Activated naive CD4-positive, alpha-beta T cell treated with anti-CD3 and anti-CD28 coated beads, Interleukin-2, amount 10 ng/mL, durations not matched to agents 7 days and 5 days (primary cell): ENCODE data around the gene TMEM163.
A peak's percentile ranks its signal among the peaks of the same experiment; 100 is the strongest.
"Not testable (repeated sequence)": the region's sequence is repeated elsewhere in the genome, so short reads cannot be mapped to it uniquely, and the experiment has no call there.

ENCODE experiments used
- CTCF ChIA-PET: fragments of 350-600 bp; sonication (Branson Sonifier 250); formaldehyde crosslinking; loops from one replicate; lab custom pipeline; 2021; ENCODE audit warnings: antibody characterized with exemption; lab: Charles Lee
- DNase-seq: peaks from one replicate; pipeline ENCODE4 v3.0.0-alpha.2; 2020
- H3K27ac Mint-ChIP-seq: one replicate; pipeline ENCODE4 v1.8.0; 2021; ENCODE audit warnings: mild to moderate bottlenecking, moderate library complexity, mixed read lengths
- H3K27me3 Mint-ChIP-seq: one replicate; pipeline ENCODE4 v1.8.0; 2021; ENCODE audit warnings: mild to moderate bottlenecking, mixed read lengths
- H3K36me3 Mint-ChIP-seq: one replicate; pipeline ENCODE4 v1.8.0; 2021; ENCODE audit warnings: mixed read lengths
- H3K4me1 Mint-ChIP-seq: one replicate; pipeline ENCODE4 v1.8.0; 2021; ENCODE audit warnings: mixed read lengths
- H3K4me3 Mint-ChIP-seq: one replicate; pipeline ENCODE4 v1.8.0; 2021; ENCODE audit warnings: mild to moderate bottlenecking, moderate library complexity, mixed read lengths
- H3K9me3 Mint-ChIP-seq: one replicate; pipeline ENCODE4 v1.8.0; 2021; ENCODE audit warnings: mixed read lengths

The TMEM163 gene

DNA sequence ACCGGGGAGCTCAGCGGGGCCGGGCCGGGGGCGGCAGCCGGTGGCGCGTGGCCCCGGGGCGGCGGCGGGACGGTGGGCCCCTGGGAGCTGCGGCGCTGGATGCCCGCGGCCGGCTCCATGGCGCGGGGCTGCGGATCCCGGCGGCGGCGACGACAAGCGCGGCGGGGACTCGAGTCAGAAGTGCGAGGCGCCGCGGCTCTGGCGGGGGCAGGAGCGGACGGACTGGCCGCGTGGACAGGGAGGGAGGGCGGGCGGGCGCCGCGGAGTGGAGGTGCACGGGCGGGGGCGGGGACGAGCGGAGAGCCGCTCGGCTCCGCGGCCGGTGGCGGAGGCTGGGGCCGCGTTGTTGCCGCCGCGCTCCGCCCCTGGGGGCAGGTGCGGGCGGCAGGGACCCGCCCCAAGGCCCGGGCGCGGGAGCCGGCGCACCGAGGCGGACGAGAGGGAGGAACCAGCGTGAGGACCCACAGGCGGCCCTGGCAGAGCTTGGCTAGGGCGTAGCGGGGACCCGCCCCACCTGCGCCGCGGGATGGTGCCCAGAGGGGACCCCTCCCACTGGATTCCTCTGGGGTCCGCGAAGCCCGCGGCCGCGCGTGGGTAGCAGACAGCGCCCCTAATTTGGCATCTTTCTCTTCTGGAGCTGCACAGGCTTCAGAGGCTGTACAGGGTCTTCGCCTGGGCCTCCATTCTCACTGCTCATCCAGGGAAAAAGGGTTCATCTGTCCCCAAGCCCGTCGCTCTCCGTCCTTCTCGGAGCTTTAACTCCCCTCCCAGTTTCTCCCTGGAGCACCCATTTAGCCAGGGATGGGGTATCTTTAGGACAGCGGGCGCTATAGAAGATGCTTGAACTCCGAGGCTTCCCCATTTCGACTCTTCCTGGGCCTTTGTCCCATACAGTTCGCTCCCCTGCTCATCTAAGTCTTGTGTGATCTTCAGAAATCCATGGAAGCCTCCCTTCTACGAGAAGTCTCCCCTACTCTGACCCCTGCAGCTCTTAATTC, at the start of gene TMEM163:
TSS of gene TMEM163 (minus strand) at position 184 of the 998 bp plus-strand sequence.
- Mint-ChIP-seq H3K27ac (no peak within 1 kb of the TSS), H3K36me3 (no peaks in the 10 kb centered on the region)

DNA sequence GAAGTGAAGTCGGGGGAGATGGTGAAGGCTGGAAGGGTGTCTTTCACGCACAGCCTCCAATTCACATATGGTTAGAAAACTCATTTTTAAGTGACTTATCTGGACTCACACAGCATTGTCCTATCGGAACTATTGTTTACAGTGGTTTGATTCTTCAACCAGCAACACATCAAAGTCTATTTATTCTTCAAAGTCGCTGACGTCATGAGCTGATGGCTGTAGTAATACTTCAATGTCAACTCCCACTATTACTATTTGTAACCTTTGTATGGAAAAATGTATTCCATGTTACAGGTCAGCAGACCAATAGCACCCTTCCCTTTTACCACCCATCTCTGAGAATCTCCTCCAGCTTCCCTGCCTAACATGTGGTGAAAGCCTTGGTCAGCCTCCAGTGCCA, 47.8 kb upstream of the TMEM163 start:
- H3K36me3 Mint-ChIP-seq = no peaks in the 10 kb centered on the region
- no peaks in the 10 kb centered on the region for H3K4me1 Mint-ChIP-seq
- H3K27ac Mint-ChIP-seq = no peak overlapping the region
- no peak overlapping the region for H3K4me3 Mint-ChIP-seq
- H3K9me3 Mint-ChIP-seq = no peaks in the 10 kb centered on the region
- DNase-seq = no peak
- peaks cover 9% of the 10 kb centered on the region for H3K27me3 Mint-ChIP-seq
- CTCF ChIA-PET = no interaction called here

More for the DNA sequence above, at the start of gene TMEM163:
- Mint-ChIP-seq H3K27me3 (peaks cover 76% of the 10 kb centered on the region), H3K9me3 (no peaks in the 10 kb centered on the region), H3K4me3 (peak within 1 kb of the TSS; percentile 61), H3K4me1 (peaks cover 20% of the 10 kb centered on the region)
- CTCF ChIA-PET = no interaction called here
- DNase-seq = peak; percentile 33

DNA sequence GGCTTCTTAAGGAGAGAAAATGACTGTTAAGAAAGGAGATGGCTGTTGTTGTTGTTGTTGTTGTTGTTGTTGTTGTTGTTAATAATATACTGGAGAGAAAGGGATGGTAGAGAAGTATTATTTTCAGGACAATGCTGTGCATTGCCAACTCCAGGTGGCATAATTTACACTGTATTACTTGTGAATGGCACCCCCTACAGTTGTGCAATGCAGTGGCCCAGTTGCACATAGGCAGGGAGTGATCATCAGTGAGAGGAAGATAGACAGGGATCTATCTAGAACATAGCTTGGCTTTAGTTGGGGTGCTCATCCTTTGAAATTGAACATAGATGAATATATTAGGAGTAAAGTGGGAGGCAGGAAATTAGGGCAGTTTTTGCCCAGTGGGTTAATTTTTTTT, 47.2 kb upstream of the TMEM163 start:
- CTCF ChIA-PET = interaction anchor here (0.6 kb wide), 1 partner anchor 1658 kb away, joined by 4 read pairs; no protein-coding TSS in a partner anchor
- DNase-seq = no peak
- Mint-ChIP-seq H3K4me1 (no peaks in the 10 kb centered on the region), H3K27me3 (peaks cover 11% of the 10 kb centered on the region), H3K27ac (no peak overlapping the region), H3K4me3 (no peak overlapping the region), H3K36me3 (no peaks in the 10 kb centered on the region), H3K9me3 (no peaks in the 10 kb centered on the region)

DNA sequence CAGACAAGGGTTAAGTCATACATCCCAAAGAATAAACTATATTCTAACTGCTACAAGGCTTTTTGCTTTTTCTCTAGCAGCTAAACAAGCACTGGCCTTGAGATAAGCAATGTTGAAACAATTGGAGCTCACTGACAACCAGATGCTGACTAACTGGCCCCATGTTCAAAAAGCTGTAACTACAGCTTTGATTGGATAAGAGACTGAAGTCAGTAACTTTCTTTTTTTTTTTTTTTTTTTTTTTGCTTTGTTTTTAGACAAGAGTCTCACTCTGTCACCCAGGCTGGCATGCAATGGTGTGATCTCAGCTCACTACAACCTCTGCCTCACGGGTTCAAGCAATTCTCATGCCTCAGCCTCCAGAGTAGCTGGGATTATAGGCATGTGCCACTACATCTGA, 45.4 kb upstream of the TMEM163 start:
- Mint-ChIP-seq H3K4me1 (no peaks in the 10 kb centered on the region), H3K27me3 (peaks cover 18% of the 10 kb centered on the region), H3K4me3 (no peak overlapping the region), H3K27ac (no peak overlapping the region), H3K36me3 (no peaks in the 10 kb centered on the region), H3K9me3 (no peaks in the 10 kb centered on the region)
- CTCF ChIA-PET = no interaction called here
- DNase-seq = no peak

DNA sequence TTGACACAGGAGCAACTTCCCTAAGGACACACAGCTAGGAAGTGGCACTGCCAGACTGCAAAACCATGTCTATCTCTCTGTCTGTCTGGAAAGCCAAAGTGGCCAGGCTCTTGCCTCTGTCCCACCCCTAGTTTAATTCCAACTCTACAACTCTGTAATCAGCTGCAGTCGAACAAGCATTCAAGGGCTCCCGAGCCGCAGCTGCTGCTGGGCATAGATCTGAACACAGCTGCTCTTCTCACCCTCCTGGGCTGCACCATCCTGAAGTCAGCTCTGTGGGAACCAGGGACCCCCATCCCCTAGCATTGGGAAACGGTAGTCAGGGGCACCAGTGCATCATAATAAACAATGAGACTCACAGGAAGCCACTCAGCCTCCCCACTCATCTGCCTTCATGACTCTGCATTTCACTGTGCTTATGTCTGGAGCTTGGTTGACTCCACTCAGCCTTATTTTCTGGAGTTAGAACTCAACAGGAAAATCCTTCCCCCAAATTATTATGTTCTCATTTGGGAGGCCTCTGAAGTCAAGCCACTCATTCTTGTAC, 44.4 kb upstream of the TMEM163 start:
- no peak overlapping the region for H3K4me3 Mint-ChIP-seq
- H3K27me3 Mint-ChIP-seq = peaks cover 23% of the 10 kb centered on the region
- H3K27ac Mint-ChIP-seq = no peak overlapping the region
- H3K4me1 Mint-ChIP-seq = no peaks in the 10 kb centered on the region
- H3K9me3 Mint-ChIP-seq = no peaks in the 10 kb centered on the region
- H3K36me3 Mint-ChIP-seq = no peaks in the 10 kb centered on the region
- CTCF ChIA-PET = no interaction called here
- no peak for DNase-seq

DNA sequence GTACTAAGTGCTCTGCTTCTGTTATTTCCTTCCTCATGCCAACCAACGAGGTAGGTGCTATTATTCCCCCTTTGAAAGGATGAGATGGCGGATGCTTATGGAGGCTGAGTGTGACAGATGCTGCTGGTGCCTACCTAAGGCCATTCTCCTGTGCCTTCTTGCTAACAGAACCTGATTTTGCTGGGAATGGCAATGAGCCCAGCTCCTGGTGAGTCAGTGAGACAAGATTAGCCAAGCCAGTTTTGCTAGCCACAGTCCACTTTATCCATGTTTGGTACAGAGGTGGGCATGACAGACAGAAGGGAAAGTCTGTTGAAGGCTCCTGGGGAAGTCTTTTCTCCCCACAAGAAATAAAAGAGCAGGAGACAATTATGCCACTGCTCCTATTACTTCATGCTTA, 43.7 kb upstream of the TMEM163 start:
- CTCF ChIA-PET = no interaction called here
- Mint-ChIP-seq H3K4me3 (no peak overlapping the region), H3K27me3 (peaks cover 31% of the 10 kb centered on the region), H3K9me3 (no peaks in the 10 kb centered on the region), H3K4me1 (no peaks in the 10 kb centered on the region), H3K27ac (no peak overlapping the region), H3K36me3 (no peaks in the 10 kb centered on the region)
- no peak for DNase-seq

DNA sequence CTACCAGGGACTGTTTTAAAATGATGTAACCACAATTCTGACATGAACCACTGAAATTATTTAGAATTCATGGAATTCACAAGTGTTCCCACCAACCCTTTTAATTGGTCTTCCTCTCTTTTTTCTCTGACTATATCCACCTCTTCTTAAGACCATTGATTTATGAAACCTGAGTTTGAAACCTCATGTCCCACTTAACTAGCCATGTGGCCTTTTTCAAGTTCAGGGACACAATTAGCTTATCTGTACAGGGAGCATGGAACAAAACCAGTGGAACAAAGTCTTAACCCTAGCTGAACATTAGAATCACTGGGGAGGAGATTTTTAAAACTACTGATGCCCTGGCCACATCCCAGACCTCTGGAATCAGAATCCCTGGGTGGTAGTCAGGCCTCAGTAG, 41.6 kb upstream of the TMEM163 start:
- no peak overlapping the region for H3K27ac Mint-ChIP-seq
- no peak overlapping the region for H3K4me3 Mint-ChIP-seq
- no peaks in the 10 kb centered on the region for H3K9me3 Mint-ChIP-seq
- H3K4me1 Mint-ChIP-seq = no peaks in the 10 kb centered on the region
- no peak for DNase-seq
- H3K27me3 Mint-ChIP-seq = peaks cover 38% of the 10 kb centered on the region
- CTCF ChIA-PET = no interaction called here
- no peaks in the 10 kb centered on the region for H3K36me3 Mint-ChIP-seq

DNA sequence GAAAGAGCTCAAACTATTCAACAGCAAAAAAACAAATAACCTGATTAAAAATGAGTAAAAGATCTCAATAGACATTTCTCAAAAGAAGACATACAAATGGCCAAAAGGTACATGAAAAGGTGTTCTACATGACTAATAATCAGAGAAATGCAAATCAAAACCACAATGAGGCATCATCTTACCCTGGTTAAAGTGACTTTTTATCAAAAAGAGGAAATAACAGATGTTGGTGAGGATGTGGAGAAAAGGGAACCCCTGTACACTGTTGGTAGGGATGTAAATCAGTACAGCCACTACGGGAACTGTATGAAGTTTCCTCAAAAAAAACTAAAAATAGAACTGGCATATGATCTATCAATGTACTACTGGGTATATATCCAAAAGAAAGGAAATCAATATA, 39.8 kb upstream of the TMEM163 start:
- CTCF ChIA-PET = no interaction called here
- H3K4me3 Mint-ChIP-seq = no peak overlapping the region
- H3K9me3 Mint-ChIP-seq = no peaks in the 10 kb centered on the region
- no peak for DNase-seq
- no peak overlapping the region for H3K27ac Mint-ChIP-seq
- H3K27me3 Mint-ChIP-seq = peaks cover 45% of the 10 kb centered on the region
- no peaks in the 10 kb centered on the region for H3K4me1 Mint-ChIP-seq
- H3K36me3 Mint-ChIP-seq = no peaks in the 10 kb centered on the region

DNA sequence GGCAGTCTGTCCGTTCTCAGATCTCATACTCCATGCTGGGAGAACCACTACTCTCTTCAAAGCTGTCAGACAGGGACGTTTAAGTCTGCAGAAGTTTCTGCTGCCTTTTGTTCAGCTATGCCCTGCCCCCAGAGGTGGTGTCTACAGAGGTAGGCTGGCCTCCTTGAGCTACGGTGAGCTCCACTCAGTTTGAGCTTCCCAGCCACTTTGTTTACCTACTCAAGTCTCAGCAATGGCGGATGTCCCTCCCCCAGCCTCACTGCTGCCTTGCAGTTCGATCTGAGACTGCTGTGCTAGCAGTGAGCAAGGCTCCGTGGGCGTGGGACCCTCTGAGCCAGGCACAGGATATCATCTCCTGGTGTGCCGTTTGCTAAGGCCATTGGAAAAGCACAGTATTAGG, 33.2 kb upstream of the TMEM163 start:
- H3K27me3 Mint-ChIP-seq = peaks cover 22% of the 10 kb centered on the region
- H3K4me1 Mint-ChIP-seq, H3K36me3 Mint-ChIP-seq, DNase-seq, H3K4me3 Mint-ChIP-seq, CTCF ChIA-PET, H3K9me3 Mint-ChIP-seq, H3K27ac Mint-ChIP-seq: not testable (repeated sequence)

DNA sequence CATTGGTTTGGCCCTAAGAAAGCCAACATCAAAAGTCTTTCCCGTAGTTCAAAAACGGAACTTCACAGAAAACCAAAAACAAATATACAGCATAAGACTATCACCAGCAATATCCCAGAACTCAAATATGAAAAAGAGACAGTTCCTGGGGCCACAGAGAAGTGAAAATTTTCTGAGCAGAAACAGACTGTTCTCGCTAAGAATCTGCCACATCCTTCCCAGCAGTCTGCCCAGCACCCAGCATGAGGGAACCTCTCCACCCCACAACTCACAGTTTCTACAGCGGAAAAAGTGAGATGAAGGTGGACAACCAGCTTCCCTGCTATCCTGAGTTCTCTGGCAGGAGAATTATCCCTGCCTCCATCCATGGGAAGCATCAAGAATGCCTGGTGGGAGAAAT, 26.7 kb upstream of the TMEM163 start:
- H3K4me3 Mint-ChIP-seq = no peak overlapping the region
- no peak overlapping the region for H3K27ac Mint-ChIP-seq
- no peaks in the 10 kb centered on the region for H3K9me3 Mint-ChIP-seq
- no peak for DNase-seq
- no peaks in the 10 kb centered on the region for H3K4me1 Mint-ChIP-seq
- CTCF ChIA-PET = no interaction called here
- H3K36me3 Mint-ChIP-seq = no peaks in the 10 kb centered on the region
- H3K27me3 Mint-ChIP-seq = no peaks in the 10 kb centered on the region

DNA sequence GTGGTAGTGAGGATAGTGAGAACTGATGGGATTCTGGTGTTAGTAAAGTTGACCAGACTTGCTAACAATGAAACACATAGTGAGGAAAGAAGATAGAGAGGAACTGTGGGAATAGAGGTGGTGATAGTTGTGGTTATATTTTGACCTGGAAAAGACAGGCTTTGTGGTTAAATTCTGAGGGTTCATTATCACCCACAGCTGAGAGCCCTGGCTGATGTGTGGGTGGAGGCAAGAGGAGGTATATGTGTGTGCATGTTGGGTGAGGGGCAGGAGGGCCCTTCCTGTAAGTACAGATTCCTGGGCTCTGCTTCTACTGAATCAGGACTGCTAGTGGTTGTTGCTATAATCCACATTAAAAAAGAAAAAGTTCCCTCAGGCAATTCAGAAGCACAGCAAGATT, 26.2 kb upstream of the TMEM163 start:
- Mint-ChIP-seq H3K27ac (no peak overlapping the region), H3K4me3 (no peak overlapping the region), H3K36me3 (no peaks in the 10 kb centered on the region), H3K9me3 (no peaks in the 10 kb centered on the region), H3K27me3 (no peaks in the 10 kb centered on the region), H3K4me1 (no peaks in the 10 kb centered on the region)
- no peak for DNase-seq
- CTCF ChIA-PET = no interaction called here

DNA sequence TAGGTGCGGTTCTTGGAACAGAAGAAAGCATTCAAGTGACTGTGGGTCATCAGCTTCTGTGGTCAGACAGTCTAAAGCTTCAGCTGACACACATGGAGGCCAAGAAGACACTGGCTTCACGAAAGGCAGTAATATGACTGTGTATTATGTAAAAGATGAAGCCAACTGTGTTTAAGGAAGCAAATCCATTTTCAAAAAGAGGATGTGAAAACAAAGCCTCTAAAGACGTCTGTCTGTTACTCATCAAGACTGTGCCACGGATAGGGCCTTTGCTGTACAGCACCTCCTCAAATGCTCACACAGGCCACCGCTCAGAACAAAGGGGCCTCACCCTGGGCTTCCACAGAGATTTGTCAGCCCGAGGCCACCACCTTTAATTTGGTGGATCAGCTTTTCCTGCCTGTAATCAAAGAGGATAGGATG, 21.1 kb upstream of the TMEM163 start:
- Mint-ChIP-seq H3K27me3 (peaks cover 22% of the 10 kb centered on the region), H3K9me3 (no peaks in the 10 kb centered on the region), H3K4me3 (no peak overlapping the region), H3K4me1 (no peaks in the 10 kb centered on the region), H3K36me3 (no peaks in the 10 kb centered on the region), H3K27ac (no peak overlapping the region)
- no peak for DNase-seq
- CTCF ChIA-PET = no interaction called here

DNA sequence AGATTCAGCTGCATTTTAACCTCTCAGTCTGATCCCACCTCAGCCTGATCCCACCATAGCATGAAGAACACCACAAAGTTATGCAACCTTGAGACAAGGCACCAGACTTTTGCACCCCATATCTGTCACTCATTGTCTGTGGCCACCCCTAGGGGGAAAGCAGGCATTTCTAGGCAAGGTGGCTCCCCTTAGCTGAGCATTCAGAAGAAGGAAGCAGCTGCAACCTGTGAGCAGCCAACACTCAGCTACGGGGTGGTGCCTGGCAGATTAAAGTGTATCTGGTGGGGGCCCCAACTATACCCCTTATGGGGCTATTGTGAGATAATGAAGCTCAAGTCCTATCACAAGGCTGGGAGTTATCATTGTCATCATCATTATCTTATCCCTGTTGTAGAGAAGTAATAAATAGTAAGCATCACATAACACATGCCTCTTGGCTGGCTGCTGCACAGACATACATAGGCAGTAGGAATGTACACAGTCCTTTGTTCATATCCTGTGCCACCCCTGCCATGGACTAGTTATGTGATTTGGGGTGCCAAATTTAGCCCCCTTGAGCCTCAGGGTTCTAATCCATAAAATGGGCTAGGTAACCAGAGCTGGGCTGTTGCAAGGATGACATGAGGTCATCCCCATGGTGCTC, 20.6 kb upstream of the TMEM163 start:
- Mint-ChIP-seq H3K9me3 (no peaks in the 10 kb centered on the region), H3K27ac (no peak overlapping the region), H3K4me3 (no peak overlapping the region), H3K27me3 (peaks cover 27% of the 10 kb centered on the region), H3K4me1 (no peaks in the 10 kb centered on the region), H3K36me3 (no peaks in the 10 kb centered on the region)
- DNase-seq = no peak
- CTCF ChIA-PET = interaction anchor here (0.7 kb wide), 1 partner anchor 41 kb away, joined by 3 read pairs; no protein-coding TSS in a partner anchor

DNA sequence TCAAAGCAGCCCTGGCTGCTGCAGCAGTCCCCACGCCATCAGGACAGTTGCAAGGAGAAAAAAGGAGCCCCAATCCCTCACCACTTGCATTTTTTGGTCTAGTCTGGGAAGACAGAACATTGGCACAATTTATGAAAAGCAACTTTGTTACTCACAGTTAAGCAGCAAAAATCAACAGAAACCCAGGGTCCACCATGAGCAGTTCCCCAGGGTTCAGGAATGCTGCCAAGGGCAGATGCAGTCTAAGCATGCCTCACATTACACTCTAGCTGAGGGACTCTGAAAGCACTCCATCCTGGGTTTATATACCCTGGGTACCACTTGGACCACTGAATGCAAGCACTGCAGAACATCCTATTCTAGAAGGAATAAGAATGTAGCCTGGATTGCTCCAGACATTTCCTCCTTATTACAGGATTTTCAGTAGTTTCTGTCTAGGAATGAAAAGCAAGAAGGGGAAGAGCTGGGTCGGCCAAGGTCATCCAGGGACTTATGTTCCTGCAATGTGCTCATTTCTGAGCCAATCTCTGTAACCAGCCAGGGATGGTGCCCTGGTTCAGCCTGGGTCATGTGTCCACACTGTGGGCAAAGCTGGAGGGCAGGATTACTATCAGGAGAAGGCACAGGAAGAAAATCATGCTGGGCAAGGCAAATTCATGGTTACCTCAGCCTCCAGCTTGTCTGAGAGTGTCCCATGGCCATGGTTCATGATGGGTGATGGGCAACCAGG, 19.5 kb upstream of the TMEM163 start:
- Mint-ChIP-seq H3K27me3 (peaks cover 29% of the 10 kb centered on the region), H3K36me3 (no peaks in the 10 kb centered on the region), H3K27ac (no peak overlapping the region), H3K4me1 (no peaks in the 10 kb centered on the region), H3K9me3 (no peaks in the 10 kb centered on the region), H3K4me3 (no peak overlapping the region)
- CTCF ChIA-PET = no interaction called here
- no peak for DNase-seq
